ENCODE results near the gene VPS45.

- TF ChIP-seq POLR2A (IDR thresholded peaks at IDR 0.05; ENCODE audit: low read length) (no peak), GATA1 (IDR thresholded peaks at IDR 0.05; ENCODE audit: low read depth, low read length) (no peak)
These were observed 46.9 kb upstream of the VPS45 start for GRCh38 chr1:150020711-150021110.

All from erythroblast (primary cell).